ENCODE measurements around the gene JAZF1.

GRCh38 chr7:28032738-28033380 lies 147.7 kb downstream of the JAZF1 start:
- TF ChIP-seq CTCF (IDR thresholded peaks at IDR 0.05) (no peak), POLR2A (IDR thresholded peaks at IDR 0.05) (no peak)
